Activated CD4-positive, CD25-positive, alpha-beta regulatory T cell treated with anti-CD3 and anti-CD28 coated beads, Interleukin-2, amount 50 U/mL, for 16 hours (primary cell): ENCODE data around the gene MACF1.
"Not testable (repeated sequence)": the region's sequence is repeated elsewhere in the genome, so short reads cannot be mapped to it uniquely, and the experiment has no call there.

Experiments used
- DNase-seq: peaks from one replicate; pipeline ENCODE4 v3.0.0-alpha.2; 2020; ENCODE audit warnings: low read depth, low spot score

Gene MACF1

GRCh38 chr1:39413902-39414528 lies 209.5 kb downstream of the MACF1 start:
- DNase-seq: no peak

GRCh38 chr1:39415553-39415952 lies 211.1 kb downstream of the MACF1 start:
- no peak for DNase-seq

- no peak for DNase-seq
Observed at GRCh38 chr1:39416609-39417008, 212.1 kb downstream of the MACF1 start.

- DNase-seq: no peak
Observed at GRCh38 chr1:39418236-39418635, 213.7 kb downstream of the MACF1 start.

- DNase-seq: no peak
Observed at GRCh38 chr1:39420493-39420892, 216.0 kb downstream of the MACF1 start.

GRCh38 chr1:39422614-39423013 lies 218.1 kb downstream of the MACF1 start:
- DNase-seq: no peak

GRCh38 chr1:39425151-39425550 lies 220.7 kb downstream of the MACF1 start:
- DNase-seq: no peak

- no peak for DNase-seq
Observed at GRCh38 chr1:39425634-39426033, 221.1 kb downstream of the MACF1 start.

GRCh38 chr1:39426346-39426745 lies 221.9 kb downstream of the MACF1 start:
- no peak for DNase-seq

GRCh38 chr1:39427374-39427773 lies 222.9 kb downstream of the MACF1 start:
- no peak for DNase-seq

GRCh38 chr1:39427912-39428311 lies 223.4 kb downstream of the MACF1 start:
- DNase-seq: no peak

- DNase-seq: no peak
Observed at GRCh38 chr1:39431927-39432326, 227.4 kb downstream of the MACF1 start.

- no peak for DNase-seq
Observed at GRCh38 chr1:39434797-39435395, 230.4 kb downstream of the MACF1 start.

- no peak for DNase-seq
Observed at GRCh38 chr1:39435597-39435996, 231.1 kb downstream of the MACF1 start.

GRCh38 chr1:39436842-39437241 lies 232.3 kb downstream of the MACF1 start:
- DNase-seq: no peak

- DNase-seq: no peak
Observed at GRCh38 chr1:39438042-39438441, 233.5 kb downstream of the MACF1 start.

GRCh38 chr1:39440856-39441255 lies 236.4 kb downstream of the MACF1 start:
- DNase-seq: no peak

- DNase-seq: no peak
Observed at GRCh38 chr1:39441797-39442196, 237.3 kb downstream of the MACF1 start.

GRCh38 chr1:39445573-39445972 lies 241.1 kb downstream of the MACF1 start:
- no peak for DNase-seq

- no peak for DNase-seq
Observed at GRCh38 chr1:39446986-39447567, 242.6 kb downstream of the MACF1 start.

GRCh38 chr1:39450041-39450440 lies 245.5 kb downstream of the MACF1 start:
- DNase-seq: not testable (repeated sequence)

GRCh38 chr1:39450956-39451606 lies 246.6 kb downstream of the MACF1 start:
- no peak for DNase-seq

- DNase-seq: no peak
Observed at GRCh38 chr1:39452081-39452480, 247.6 kb downstream of the MACF1 start.
